Measurements from ENCODE around the gene CYCS. TPM values are rescaled to one million over a fixed set of nuclear protein-coding genes. Genes with fewer than 3 reads are reported as not detected.

CYCS gene
- total RNA-seq, 1 donor from 2014 or later: 39.1 TPM

DNA sequence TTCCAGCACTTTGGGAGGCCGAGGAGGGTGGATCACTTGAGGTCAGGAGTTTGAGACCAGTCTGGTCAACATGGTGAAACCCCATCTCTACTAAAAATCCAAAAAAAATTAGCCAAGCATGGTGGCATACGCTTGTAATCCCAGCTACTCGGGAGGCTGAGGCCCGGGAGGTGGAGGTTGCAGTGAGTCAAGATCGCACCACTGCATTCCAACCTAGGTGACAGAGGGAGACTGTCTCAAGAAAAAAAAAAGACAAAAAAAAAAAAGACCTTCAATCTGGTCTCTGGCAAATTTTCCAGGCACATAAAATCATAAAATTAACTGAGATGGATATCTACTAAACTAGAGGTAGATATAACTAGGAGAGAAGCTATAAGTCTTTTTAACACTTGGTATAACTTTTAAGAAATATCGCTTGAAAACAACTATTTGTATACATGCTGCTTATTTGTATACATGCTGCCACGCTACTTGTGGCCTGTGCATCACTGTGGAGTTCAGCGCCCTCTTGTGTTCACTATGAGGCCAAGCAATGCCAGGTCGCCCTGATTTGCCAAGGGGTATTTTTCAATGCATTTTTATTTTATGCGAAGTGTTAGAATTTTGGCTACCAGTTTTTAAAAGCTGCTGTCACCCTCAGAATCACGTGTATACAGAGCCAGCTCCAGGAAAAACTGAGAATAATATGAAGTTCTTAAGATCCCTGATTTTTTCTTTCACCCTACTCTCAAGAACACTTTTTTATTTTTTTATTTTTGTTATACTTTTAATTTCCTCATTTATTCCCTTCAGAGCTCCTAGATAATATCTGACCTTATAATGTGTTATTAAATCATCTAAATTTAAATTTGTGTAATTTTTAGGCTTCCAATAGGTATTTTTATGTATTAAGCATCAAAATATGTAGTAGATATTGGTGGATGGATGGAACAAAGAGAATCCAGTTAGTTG lies 26.7 kb downstream of the CYCS start:
- Histone ChIP-seq H3K4me3 (ENCODE audit: low read length in 3 of 3) (no peak overlapping the region), H3K27ac (ENCODE audit: low read depth, low read length) (no peak overlapping the region), H3K4me1 (ENCODE audit: control insufficient read depth in 3 of 3, insufficient read depth in 3 of 3, low read length in 3 of 3) (peaks cover 0 to 2% (median 0%) of the 10 kb centered on the region in 3 donors), H3K9me3 (ENCODE audit: control insufficient read depth in 3 of 3, low read length in 3 of 3) (no peaks in the 10 kb centered on the region), H3K36me3 (ENCODE audit: control insufficient read depth in 3 of 3, insufficient read depth in 3 of 3, low read length in 3 of 3) (no peaks in the 10 kb centered on the region), H3K27me3 (ENCODE audit: control insufficient read depth in 3 of 3, insufficient read depth in 3 of 3, low read length in 3 of 3) (no peaks in the 10 kb centered on the region), H3K9ac (ENCODE audit: low read depth in 1 of 3, low read length in 3 of 3) (no peak overlapping the region)

GRCh38 chr7:25095516-25096345 lies 29.3 kb downstream of the CYCS start:
- Histone ChIP-seq H3K9me3 (ENCODE audit: control insufficient read depth in 3 of 3, low read length in 3 of 3) (no peaks in the 10 kb centered on the region), H3K9ac (ENCODE audit: low read depth in 1 of 3, low read length in 3 of 3) (no peak overlapping the region), H3K27me3 (ENCODE audit: control insufficient read depth in 3 of 3, insufficient read depth in 3 of 3, low read length in 3 of 3) (no peaks in the 10 kb centered on the region), H3K4me3 (ENCODE audit: low read length in 3 of 3) (no peak overlapping the region), H3K4me1 (ENCODE audit: control insufficient read depth in 3 of 3, insufficient read depth in 3 of 3, low read length in 3 of 3) (peaks cover 0 to 2% (median 0%) of the 10 kb centered on the region in 3 donors), H3K27ac (ENCODE audit: low read depth, low read length) (no peak overlapping the region), H3K36me3 (ENCODE audit: control insufficient read depth in 3 of 3, insufficient read depth in 3 of 3, low read length in 3 of 3) (no peaks in the 10 kb centered on the region)

GRCh38 chr7:25093268-25093826 lies 31.7 kb downstream of the CYCS start:
- H3K27ac ChIP-seq (ENCODE audit: low read depth, low read length): no peak overlapping the region
- H3K4me3 ChIP-seq (ENCODE audit: low read length in 3 of 3): no peak overlapping the region
- H3K9me3 ChIP-seq (ENCODE audit: control insufficient read depth in 3 of 3, low read length in 3 of 3): no peaks in the 10 kb centered on the region
- no peaks in the 10 kb centered on the region for H3K27me3 ChIP-seq (ENCODE audit: control insufficient read depth in 3 of 3, insufficient read depth in 3 of 3, low read length in 3 of 3)
- H3K9ac ChIP-seq (ENCODE audit: low read depth in 1 of 3, low read length in 3 of 3): no peak overlapping the region
- H3K36me3 ChIP-seq (ENCODE audit: control insufficient read depth in 3 of 3, insufficient read depth in 3 of 3, low read length in 3 of 3): no peaks in the 10 kb centered on the region
- H3K4me1 ChIP-seq (ENCODE audit: control insufficient read depth in 3 of 3, insufficient read depth in 3 of 3, low read length in 3 of 3): peaks cover 0 to 2% (median 0%) of the 10 kb centered on the region in 3 donors

DNA sequence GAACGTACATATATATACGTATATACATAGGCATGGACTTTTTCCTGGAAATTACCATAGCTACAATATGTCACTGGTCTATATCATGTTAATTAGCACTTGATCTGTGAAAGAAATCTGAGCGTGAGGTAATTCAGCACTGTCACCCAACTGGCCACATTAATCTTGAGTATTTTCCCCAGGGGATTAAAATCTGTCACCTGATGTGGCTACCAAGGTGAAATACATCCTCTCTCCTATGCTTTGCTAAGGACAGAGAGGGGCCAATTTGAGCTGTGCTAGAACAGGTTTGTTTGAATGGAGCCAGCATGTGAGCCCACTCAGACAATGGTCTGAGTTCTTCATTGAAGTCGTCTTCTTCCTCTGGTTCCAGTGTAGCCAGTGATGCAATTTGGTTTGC lies 33.3 kb downstream of the CYCS start:
- Histone ChIP-seq H3K36me3 (ENCODE audit: control insufficient read depth in 3 of 3, insufficient read depth in 3 of 3, low read length in 3 of 3) (no peaks in the 10 kb centered on the region), H3K27ac (ENCODE audit: low read depth, low read length) (no peak overlapping the region), H3K4me1 (ENCODE audit: control insufficient read depth in 3 of 3, insufficient read depth in 3 of 3, low read length in 3 of 3) (peaks cover 0 to 2% (median 0%) of the 10 kb centered on the region in 3 donors), H3K4me3 (ENCODE audit: low read length in 3 of 3) (no peak overlapping the region), H3K9ac (ENCODE audit: low read depth in 1 of 3, low read length in 3 of 3) (no peak overlapping the region), H3K9me3 (ENCODE audit: control insufficient read depth in 3 of 3, low read length in 3 of 3) (no peaks in the 10 kb centered on the region), H3K27me3 (ENCODE audit: control insufficient read depth in 3 of 3, insufficient read depth in 3 of 3, low read length in 3 of 3) (no peaks in the 10 kb centered on the region)

- no peaks in the 10 kb centered on the region for H3K9me3 ChIP-seq (ENCODE audit: control insufficient read depth in 3 of 3, low read length in 3 of 3)
- no peaks in the 10 kb centered on the region for H3K27me3 ChIP-seq (ENCODE audit: control insufficient read depth in 3 of 3, insufficient read depth in 3 of 3, low read length in 3 of 3)
- no peaks in the 10 kb centered on the region for H3K36me3 ChIP-seq (ENCODE audit: control insufficient read depth in 3 of 3, insufficient read depth in 3 of 3, low read length in 3 of 3)
- H3K4me1 ChIP-seq (ENCODE audit: control insufficient read depth in 3 of 3, insufficient read depth in 3 of 3, low read length in 3 of 3): peaks cover 0 to 2% (median 0%) of the 10 kb centered on the region in 3 donors
- H3K4me3 ChIP-seq (ENCODE audit: low read length in 3 of 3): no peak overlapping the region
- no peak overlapping the region for H3K27ac ChIP-seq (ENCODE audit: low read depth, low read length)
- no peak overlapping the region for H3K9ac ChIP-seq (ENCODE audit: low read depth in 1 of 3, low read length in 3 of 3)
Measured at GRCh38 chr7:25091176-25091575, 33.9 kb downstream of the CYCS start.

DNA sequence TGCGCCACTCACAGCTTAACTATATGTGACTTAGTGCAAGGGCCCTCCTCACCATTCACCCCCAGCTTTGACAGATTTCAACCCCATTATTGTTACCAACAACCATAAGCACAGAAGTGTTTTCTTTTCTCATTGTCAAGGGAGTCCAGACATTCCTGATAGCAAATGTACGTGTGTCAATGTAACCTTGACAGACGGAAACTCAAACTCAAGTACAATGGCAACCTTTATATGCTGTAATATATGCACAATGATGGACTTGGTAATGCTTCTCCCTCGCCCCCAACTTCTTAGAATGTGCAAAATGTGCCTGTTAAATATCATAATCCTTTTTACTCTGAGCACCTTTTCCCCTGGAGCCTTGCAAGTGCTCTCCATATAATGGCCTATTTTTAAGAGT lies 34.7 kb downstream of the CYCS start:
- Histone ChIP-seq H3K27ac (ENCODE audit: low read depth, low read length) (no peak overlapping the region), H3K4me1 (ENCODE audit: control insufficient read depth in 3 of 3, insufficient read depth in 3 of 3, low read length in 3 of 3) (peaks cover 0 to 2% (median 0%) of the 10 kb centered on the region in 3 donors), H3K9ac (ENCODE audit: low read depth in 1 of 3, low read length in 3 of 3) (no peak overlapping the region), H3K4me3 (ENCODE audit: low read length in 3 of 3) (no peak overlapping the region), H3K9me3 (ENCODE audit: control insufficient read depth in 3 of 3, low read length in 3 of 3) (no peaks in the 10 kb centered on the region), H3K27me3 (ENCODE audit: control insufficient read depth in 3 of 3, insufficient read depth in 3 of 3, low read length in 3 of 3) (no peaks in the 10 kb centered on the region), H3K36me3 (ENCODE audit: control insufficient read depth in 3 of 3, insufficient read depth in 3 of 3, low read length in 3 of 3) (no peaks in the 10 kb centered on the region)

- Histone ChIP-seq H3K9me3 (ENCODE audit: control insufficient read depth in 3 of 3, low read length in 3 of 3) (no peaks in the 10 kb centered on the region), H3K4me3 (ENCODE audit: low read length in 3 of 3) (no peak overlapping the region), H3K36me3 (ENCODE audit: control insufficient read depth in 3 of 3, insufficient read depth in 3 of 3, low read length in 3 of 3) (no peaks in the 10 kb centered on the region), H3K4me1 (ENCODE audit: control insufficient read depth in 3 of 3, insufficient read depth in 3 of 3, low read length in 3 of 3) (no peaks in the 10 kb centered on the region), H3K27ac (ENCODE audit: low read depth, low read length) (no peak overlapping the region), H3K9ac (ENCODE audit: low read depth in 1 of 3, low read length in 3 of 3) (no peak overlapping the region), H3K27me3 (ENCODE audit: control insufficient read depth in 3 of 3, insufficient read depth in 3 of 3, low read length in 3 of 3) (no peaks in the 10 kb centered on the region)
Measured at GRCh38 chr7:25087855-25088254, 37.2 kb downstream of the CYCS start.

DNA sequence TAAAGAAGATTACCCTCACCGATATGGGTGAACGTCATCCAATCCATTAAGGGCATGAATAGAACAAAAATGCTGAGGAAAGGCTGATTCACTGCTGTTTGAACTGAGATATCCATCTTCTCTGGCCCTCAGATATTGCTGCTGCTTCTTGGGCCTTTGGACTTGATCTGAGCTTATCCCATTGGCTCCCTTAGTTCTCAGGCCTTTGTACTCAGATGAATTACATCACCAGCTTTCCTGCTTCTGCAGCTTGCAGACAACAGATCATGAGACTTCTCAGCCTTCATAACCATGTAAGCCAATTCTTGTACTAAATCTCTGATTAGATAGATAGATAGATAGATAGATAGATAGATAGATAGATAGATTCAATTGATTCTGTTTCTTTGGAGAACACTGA lies 40.2 kb downstream of the CYCS start:
- H3K27me3 ChIP-seq (ENCODE audit: control insufficient read depth in 3 of 3, insufficient read depth in 3 of 3, low read length in 3 of 3): no peaks in the 10 kb centered on the region

DNA sequence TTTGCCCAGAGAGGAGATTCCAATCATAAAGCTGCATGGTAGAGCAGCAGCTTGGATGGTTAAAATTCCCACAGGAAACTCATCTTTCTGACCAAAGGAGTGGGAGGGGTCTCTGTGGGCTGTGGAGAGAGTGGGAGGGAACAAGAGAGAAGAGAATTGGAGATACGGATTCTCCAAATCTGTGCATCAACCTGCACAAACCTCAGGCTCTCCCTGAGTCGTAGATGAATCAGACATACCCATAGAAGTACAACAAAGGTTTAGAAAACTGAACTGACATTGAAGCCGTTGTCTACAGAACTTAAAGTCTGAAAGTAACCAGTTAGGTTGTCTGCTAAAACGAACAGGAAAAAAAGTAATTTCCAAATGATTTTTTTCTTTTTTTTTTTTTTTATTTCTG lies 41.9 kb downstream of the CYCS start:
- no peaks in the 10 kb centered on the region for H3K4me1 ChIP-seq (ENCODE audit: control insufficient read depth in 3 of 3, insufficient read depth in 3 of 3, low read length in 3 of 3)

More for the DNA sequence above, 40.2 kb downstream of the CYCS start:
- Histone ChIP-seq H3K4me3 (ENCODE audit: low read length in 3 of 3) (no peak overlapping the region), H3K9me3 (ENCODE audit: control insufficient read depth in 3 of 3, low read length in 3 of 3) (no peaks in the 10 kb centered on the region), H3K27ac (ENCODE audit: low read depth, low read length) (no peak overlapping the region), H3K36me3 (ENCODE audit: control insufficient read depth in 3 of 3, insufficient read depth in 3 of 3, low read length in 3 of 3) (no peaks in the 10 kb centered on the region), H3K9ac (ENCODE audit: low read depth in 1 of 3, low read length in 3 of 3) (no peak overlapping the region), H3K4me1 (ENCODE audit: control insufficient read depth in 3 of 3, insufficient read depth in 3 of 3, low read length in 3 of 3) (no peaks in the 10 kb centered on the region)

More for the DNA sequence above, 41.9 kb downstream of the CYCS start:
- no peak overlapping the region for H3K9ac ChIP-seq (ENCODE audit: low read depth in 1 of 3, low read length in 3 of 3)
- no peaks in the 10 kb centered on the region for H3K9me3 ChIP-seq (ENCODE audit: control insufficient read depth in 3 of 3, low read length in 3 of 3)
- no peak overlapping the region for H3K4me3 ChIP-seq (ENCODE audit: low read length in 3 of 3)
- H3K27ac ChIP-seq (ENCODE audit: low read depth, low read length): no peak overlapping the region
- H3K27me3 ChIP-seq (ENCODE audit: control insufficient read depth in 3 of 3, insufficient read depth in 3 of 3, low read length in 3 of 3): no peaks in the 10 kb centered on the region
- no peaks in the 10 kb centered on the region for H3K36me3 ChIP-seq (ENCODE audit: control insufficient read depth in 3 of 3, insufficient read depth in 3 of 3, low read length in 3 of 3)
